Activated CD8-positive, alpha-beta memory T cell treated with anti-CD3 and anti-CD28 coated beads for 36 hours (primary cell): ENCODE measurements around the gene LCE7A. TPM values are rescaled to one million over a fixed set of nuclear protein-coding genes. Genes with fewer than 3 reads are reported as not detected.

Source experiments
- CTCF ChIA-PET: fragments of 350-600 bp; sonication (Branson Sonifier 250); formaldehyde crosslinking; loops from one replicate; lab custom pipeline; 2021; ENCODE audit warnings: antibody characterized with exemption; lab: Charles Lee
- POLR2A ChIA-PET: fragments of 350-600 bp; sonication (Branson Sonifier 250); formaldehyde crosslinking; loops from one replicate; lab custom pipeline; 2021; ENCODE audit warnings: antibody characterized with exemption; lab: Charles Lee
- total RNA-seq, 2 experiments: library from RNA; stranded (reverse); gene quantifications; one replicate each; pipeline ENCODE4 v1.2.3, GENCODE V29; 2021

LCE7A gene
- total RNA-seq, 2 experiments from 2014 or later, result not detected

DNA sequence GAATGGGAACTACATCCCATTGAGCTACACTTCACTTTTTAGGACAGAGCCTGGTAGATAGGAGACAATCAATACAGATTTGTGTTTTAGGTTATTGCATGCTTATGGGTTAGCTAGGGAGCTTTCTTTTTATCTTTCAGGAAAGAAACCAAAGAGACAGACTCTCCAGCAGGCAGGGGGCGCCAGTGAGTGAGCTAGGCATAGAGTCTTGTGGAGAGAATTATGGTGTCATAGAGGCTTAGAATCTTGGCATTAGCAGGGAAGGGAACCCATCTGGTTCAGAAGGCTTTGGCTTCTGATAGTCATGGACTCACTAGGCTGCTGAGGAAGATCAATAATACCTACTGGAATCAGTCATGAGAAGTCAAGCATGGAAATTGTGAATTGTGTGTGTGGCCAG lies 18.2 kb downstream of the LCE7A start, which contains the start of gene SMCP:
SMCP (plus strand) TSS at position 281 of the 400 bp plus-strand sequence. CDS start 6,101 bp downstream, outside the sequence.
- ChIA-PET CTCF (no interaction called here), POLR2A (no interaction called here)

DNA sequence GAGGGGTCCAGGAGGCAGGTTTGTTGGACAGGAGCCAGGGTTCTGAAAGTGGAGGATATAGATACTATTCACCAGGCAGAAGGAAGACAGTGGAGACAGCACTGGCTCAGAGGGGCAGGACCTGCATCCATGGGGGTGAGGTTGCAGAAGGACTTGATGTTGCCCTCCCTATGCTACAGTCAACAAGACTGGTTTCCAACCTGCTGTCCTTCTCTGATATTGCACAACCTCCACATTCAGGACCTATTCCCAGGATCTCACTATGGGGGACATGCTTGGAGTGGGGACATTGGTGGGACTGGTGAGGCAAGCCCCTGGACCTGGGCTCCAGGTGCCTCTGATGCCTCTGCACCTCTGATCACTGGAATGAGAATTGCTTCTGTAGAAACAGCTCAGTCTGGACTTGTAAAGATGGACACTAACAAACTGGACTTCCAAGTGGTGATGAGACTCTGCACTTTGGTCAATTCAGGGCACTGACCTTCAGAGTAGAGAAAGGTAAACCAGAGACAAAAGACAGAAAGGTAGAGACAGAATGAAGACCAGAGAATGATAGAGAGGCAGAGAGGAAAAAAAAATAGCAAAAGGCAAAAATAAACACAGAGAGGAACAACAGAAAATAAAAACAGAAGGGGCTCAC lies 19.9 kb downstream of the LCE7A start:
- ChIA-PET POLR2A (no interaction called here), CTCF (no interaction called here)

DNA sequence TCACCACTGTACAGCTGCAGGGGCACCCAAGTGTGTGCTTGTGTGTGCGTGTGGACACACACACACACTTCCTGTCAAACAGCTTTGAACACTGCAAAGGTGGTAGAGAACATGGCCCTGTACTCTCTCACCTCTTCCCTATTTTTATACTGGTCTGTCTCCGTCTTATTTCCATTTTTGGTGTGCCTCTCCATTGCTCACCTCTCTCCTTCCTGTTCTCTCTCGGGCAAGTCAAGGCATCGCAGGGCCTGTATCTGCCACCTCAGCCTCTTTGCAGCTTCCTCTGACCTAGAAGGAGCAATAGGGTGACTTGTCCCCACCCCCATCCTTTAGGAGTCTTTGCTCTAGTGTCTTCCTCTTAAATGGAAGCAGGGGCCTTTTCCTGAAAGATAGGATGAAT lies 20.5 kb downstream of the LCE7A start:
- POLR2A ChIA-PET, result no interaction called here
- CTCF ChIA-PET, result no interaction called here

DNA sequence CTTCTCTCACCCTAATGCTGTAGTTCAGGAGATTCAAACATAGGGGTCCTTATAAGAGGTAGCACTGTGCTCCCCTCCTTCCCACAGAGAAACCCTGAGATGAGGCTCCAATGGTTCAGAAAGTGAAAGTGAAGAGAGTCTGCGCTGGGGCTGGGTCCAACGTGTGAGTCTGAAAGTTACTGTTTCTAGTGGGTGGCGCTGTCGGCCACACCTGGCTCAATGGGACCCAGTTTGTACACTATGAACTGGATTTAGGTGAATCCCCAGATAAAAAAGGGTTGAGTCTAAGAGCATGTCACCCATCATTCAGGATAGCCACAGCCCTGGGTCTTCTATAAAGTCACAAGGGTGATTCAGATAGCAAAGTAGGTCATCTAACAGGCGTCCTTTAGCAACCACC lies 21.1 kb downstream of the LCE7A start:
- CTCF ChIA-PET, result no interaction called here
- POLR2A ChIA-PET, result no interaction called here

DNA sequence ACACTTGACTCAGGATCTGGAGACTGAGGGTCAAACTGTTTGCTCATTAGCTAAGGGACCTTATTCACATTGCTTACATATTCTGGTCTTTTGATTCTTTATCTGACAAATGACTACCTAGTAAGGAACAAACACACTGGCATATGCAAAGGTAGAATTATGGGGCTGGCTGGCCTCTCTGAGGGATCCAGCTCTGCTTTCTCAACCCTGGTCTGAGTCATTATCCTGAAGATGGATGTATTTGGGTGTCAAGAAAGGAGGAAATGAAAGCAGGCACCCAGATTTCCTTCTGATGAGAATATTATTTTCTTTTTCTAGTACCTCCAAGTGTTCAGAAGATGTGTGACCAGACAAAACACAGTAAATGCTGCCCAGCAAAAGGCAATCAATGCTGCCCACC lies 24.3 kb downstream of the LCE7A start:
- POLR2A ChIA-PET, result no interaction called here
- CTCF ChIA-PET, result interaction anchor here (0.6 kb wide), 1 partner anchor 59 kb away, joined by 4 read pairs; no protein-coding TSS in a partner anchor

DNA sequence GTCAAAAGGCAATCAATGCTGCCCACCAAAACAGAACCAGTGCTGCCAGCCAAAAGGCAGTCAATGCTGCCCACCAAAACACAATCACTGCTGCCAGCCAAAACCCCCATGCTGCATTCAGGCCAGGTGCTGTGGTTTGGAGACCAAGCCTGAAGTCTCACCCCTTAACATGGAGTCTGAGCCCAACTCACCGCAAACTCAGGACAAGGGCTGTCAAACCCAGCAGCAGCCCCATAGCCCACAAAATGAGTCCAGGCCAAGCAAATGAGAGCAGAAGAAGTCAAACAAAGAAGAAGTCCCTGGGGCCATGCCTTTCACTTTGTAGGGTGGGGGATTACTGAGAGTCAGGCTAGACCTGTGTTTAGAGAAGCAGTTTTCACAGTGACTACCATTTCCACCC lies 24.7 kb downstream of the LCE7A start:
- CTCF ChIA-PET, result no interaction called here
- POLR2A ChIA-PET, result no interaction called here

DNA sequence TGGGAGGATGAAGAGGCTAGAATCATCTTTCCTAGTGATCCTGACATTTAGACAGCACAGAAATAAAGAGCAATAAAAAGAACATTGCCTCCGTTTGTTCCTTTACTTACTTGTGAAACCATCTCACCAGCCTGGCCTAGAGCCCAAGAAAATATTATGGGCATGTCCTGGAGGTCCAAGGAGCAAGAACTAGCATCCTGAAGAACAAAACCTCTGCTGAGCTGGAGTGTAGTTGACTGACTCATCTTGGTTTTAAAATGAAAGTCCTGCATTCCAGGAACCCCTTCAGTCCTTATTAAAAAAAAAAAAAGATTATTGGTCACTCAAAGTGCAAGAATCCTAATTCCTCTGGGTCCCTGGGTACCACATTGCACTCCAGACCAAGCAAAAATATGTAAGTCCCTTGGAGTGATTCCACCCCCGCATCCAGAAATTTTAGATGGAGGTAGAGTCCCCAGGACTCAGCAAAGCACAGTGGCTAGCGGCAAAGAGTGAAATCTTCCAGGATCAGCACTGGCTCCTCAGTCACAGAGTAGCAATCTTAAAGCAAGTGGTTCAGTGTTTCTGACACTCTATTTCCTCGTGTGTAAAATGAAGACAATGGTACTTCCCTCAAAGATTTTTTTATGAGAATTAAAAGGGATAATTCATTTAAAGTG lies 25.3 kb downstream of the LCE7A start:
- ChIA-PET POLR2A (no interaction called here), CTCF (no interaction called here)

DNA sequence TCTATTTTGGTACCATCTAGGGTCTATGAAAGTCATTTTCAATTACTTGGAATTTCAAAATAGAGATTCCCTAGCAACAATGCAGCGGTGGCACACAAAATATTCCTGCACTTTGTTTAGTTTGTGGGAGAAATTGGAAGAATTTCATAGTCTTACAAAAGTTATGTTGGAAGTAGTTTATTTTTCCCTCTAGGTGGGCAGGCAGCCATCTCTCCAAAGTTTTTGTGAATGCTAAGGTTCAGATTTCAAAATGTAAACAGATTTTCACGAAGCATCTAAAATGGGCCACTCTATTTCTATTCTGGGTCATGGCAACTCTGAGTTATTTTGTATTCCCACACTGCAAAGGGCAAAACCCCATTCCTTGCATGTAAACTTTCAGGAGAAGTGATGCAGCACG lies 26.3 kb downstream of the LCE7A start:
- POLR2A ChIA-PET, result no interaction called here
- CTCF ChIA-PET, result no interaction called here

DNA sequence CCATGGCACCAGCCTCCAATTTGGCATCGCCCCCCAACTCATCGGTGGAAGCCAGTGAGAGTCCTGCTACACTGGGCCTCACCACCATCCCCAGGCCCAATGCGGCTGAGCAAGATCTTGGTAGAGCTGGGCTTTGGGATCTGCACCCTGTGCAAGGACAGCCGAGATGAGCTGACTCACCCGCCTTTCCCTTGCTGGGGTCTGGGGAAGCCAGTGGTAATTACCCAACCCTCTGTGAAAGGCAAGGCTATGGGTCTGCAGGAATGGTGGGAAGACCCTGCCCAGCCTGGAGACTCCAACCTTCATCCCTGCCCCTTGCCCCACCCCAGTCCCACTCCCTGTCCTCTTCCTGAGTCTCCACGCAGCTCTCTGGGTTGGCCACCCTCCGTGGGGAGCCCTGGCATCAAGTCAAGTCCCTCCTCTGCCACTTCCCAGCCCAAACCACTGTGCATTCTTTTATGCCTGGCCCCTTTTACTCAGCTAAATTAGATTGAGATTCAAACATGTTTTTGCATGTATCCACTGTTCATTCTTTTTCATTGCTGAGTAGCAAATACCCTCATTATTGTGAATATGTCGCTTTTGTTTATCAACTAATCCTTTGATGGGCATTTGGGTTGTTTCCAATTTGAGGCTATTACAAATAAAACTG lies 27.1 kb downstream of the LCE7A start:
- POLR2A ChIA-PET, result no interaction called here
- CTCF ChIA-PET, result no interaction called here

DNA sequence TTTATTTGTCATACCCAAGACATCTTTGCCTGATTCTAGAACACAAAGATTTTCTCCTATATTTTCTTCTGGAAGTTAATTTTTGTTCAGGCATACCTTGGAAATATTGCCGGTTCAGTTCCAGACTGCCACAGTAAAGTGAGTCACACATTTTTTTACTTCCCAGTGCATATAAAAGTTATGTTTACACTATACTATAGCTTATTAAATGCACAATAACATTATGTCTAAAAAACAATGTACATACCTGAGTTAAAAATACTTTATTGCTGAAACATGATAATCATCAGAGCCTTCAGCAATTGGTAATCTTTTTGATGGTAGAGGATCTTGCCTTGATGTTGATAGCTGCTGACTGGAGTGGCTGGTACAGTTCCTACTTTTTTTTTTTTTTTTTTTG lies 28.3 kb downstream of the LCE7A start:
- CTCF ChIA-PET, result no interaction called here
- POLR2A ChIA-PET, result no interaction called here

DNA sequence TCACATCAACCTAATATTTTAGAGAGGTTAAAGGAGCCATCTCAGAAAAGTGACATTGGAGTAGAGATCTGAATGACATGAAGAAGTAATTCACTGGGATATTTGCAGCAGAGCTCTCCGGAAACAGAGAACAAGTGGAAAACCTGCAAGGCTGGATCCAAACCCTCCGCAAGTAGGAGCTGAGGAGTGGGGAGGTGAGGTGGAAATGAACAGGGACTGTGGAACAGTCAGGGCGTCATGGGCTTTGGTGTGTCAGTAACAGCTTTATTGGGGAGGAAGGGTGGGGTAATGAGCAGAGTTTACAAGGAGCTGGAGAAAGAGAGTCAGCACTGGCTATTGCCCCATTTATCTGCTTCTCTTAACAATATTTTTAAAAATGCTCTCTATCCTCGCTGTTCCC lies 39.2 kb downstream of the LCE7A start:
- CTCF ChIA-PET, result no interaction called here
- POLR2A ChIA-PET, result no interaction called here

DNA sequence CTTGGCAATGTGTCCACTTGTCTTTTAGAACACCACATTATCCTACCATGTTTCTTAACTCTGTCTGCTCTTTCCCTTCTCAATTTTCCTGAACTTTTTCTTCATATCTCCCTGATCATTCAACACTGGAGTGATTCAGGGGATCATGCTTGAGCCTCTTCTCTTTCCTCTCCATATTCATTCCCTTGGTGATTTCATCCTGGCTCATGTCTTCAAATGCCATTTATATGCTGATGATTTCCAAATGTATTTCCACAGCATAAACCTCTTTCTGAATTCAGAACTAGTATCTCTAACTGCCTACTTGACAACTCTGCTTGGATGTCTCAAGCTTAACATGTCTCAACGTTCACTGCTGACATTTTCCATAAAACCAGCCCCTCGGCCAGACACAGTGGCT lies 40.1 kb downstream of the LCE7A start:
- ChIA-PET POLR2A (no interaction called here), CTCF (no interaction called here)

DNA sequence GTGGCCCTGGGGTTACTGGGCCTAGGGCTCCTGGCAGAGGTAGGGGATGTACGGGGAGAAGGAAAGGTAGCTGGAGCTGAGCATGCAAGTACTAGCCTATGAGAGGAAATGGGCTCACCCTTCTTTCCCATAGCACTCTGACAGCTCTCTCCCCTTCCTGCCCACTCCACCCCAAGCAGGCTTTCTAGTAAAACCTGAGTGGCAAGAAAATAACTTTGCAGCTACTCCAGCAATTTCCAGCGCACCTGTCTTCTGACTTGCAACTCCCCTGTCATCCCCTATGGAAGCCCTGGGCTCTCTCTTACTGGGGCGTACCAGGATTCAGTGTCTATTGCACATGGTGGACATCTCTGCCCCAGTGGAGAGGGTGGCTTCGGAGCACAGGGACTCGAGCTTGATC lies 41.8 kb downstream of the LCE7A start:
- ChIA-PET CTCF (no interaction called here), POLR2A (no interaction called here)

DNA sequence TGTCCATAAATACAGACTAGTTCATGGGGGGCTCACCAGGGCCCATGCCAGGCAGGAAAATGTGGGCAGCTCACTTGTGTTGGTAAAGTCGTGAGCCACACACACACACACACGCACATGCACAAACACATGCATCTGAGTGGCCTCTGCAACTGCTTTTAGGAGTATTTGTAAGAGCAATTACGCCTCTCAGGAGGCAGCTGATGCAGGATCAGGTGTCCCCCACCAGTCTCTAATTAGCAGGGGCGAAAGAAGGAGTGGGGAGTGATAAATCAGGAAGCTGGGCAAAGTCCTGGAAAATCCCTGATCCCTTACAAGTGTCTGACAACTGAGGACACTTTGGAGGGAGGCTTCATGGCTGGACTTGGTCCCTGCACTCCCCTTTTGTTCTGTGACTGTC lies 42.8 kb downstream of the LCE7A start:
- ChIA-PET POLR2A (no interaction called here), CTCF (no interaction called here)

DNA sequence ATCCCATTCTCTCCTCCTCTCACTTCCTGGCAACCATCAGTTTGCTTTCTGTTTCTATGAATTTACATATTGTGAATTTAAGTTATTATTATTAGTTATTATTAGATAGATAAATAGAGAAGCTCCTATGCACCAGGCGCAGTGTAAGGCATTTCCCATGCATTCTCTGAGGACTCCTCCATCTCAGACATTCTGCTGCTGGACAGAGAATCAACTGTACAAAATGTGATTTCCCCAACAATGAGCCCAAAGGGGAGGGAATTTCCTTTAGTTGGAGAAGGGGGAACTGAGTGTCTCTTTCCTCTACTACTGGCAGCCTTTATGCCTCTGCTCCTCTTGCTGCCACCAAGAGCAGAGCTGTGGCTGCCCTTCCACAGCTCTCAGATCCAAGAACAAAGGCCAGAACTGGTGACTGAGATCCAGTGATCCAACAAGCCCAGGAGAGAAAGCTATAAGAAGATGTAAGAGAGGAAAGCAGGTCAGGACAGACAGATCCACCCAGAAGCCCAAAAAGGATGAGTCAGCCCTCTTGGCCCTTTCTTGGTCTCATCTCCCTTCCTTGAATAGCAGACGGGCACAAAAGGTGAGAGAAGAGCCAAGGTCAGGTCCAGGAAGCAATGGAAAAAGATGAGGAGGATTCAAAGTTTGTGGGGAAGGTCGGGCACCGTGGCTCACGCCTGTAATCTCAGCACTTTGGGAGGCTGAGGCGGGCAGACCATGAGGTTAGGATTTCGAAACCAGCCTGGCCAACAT lies 45.1 kb downstream of the LCE7A start:
- POLR2A ChIA-PET, result no interaction called here

DNA sequence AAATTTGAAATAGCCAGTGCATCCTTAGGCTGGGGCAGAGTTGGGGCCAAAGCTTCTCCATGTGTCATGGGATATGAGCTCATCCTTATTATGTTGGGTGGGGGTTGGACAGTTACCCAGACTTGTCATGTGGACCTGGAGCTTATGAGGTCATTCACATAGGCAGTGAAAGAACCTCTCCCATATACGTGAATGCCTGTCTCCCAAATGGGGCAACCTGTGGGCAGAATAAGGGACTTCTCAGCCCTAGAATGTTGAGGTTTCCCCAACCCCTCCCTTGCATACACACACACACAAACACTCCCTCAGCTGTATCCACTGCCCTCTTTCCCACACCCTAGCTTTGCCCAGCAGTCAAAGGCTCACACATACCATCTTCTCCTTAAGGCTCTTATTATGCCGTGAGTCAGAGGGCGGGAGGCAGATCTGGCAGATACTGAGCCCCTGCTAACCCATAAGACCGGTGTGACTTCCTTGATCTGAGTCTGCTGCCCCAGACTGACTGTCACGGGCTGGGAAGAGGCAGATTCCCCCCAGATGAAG lies 46.3 kb downstream of the LCE7A start:
- ChIA-PET POLR2A (no interaction called here), CTCF (no interaction called here)

More for the DNA sequence above, 45.1 kb downstream of the LCE7A start:
- CTCF ChIA-PET, result no interaction called here

DNA sequence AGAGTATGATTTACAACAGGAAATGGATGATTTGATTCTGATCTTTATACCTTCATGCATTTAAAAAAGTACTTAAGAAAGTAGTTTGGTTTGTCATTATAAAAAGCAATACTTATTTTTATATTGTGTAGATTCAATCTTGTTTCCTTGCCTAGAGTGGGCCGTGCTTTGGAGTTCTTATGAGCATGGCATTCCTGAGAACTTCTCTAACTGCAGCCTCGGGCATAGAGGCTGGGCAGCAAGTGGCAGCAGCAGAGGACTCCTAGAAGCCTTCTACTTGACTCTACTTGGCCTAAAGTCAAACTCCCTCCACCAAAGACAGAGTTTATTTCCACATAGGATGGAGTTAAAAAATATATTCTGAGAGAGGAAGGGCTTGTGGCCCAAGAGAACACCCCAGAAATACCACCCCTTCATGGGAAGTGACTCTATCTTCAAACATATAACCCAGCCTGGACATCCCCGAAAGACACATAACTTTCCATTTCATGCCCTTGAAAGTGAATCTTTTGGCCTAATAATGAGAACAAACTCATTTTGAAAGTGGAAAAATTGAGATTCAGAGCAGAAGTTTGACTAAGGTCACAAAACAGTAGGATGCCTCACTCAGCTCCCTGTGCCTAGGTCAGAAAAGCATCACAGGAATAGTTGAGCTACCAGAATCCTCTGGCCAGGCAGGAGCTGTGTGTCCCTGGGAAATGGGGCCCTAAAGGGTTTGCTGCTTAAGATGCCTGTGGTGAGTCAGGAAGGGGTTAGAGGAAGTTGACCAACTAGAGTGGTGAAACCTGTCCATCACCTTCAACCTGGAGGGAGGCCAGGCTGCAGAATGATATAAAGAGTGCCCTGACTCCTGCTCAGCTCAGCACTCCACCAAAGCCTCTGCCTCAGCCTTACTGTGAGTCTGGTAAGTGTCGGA lies 48.1 kb downstream of the LCE7A start, which contains the start of gene IVL:
IVL (plus strand) TSS at position 861 of the 916 bp plus-strand sequence. CDS start 1,252 bp downstream, outside the sequence.
- CTCF ChIA-PET, result no interaction called here
- POLR2A ChIA-PET, result no interaction called here

DNA sequence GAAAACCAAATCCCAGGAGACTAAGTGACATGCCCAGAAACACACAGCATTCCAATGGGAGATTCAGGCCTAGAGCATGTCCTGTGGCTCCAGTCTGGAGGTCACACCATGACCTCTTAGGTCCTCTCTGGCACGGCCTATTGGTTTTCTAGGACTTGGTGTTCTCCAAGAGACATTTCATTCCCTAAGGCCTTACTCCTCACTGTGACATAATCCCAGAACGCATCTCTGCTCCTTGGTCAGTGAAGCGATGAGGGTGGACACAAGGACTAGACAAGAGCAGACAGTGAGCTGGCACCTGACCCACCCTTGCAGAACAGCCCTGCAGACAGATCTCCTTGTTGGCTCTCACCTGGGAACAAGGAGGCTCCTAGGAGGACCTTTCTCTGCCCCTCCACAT lies 49.4 kb downstream of the LCE7A start:
- CTCF ChIA-PET, result no interaction called here
- POLR2A ChIA-PET, result no interaction called here
